Kidney epithelial cell (primary cell): ENCODE data around the gene LIX1L. TPM values are rescaled to one million over a fixed set of nuclear protein-coding genes. Genes with fewer than 3 reads are reported as not detected.

Source experiments
- DNase-seq: peaks from one replicate; pipeline ENCODE4 v3.0.0-alpha.2; 2010; ENCODE audit warnings: low read depth
- H3K27me3 ChIP-seq: 2 replicates; pipeline ENCODE4 v1.6.0; 2011; ENCODE audit warnings: low read length; ENCODE audit not compliant: control insufficient read depth, insufficient read depth
- H3K36me3 ChIP-seq: 2 replicates; pipeline ENCODE4 v1.5.1; 2011; ENCODE audit warnings: low read length; ENCODE audit not compliant: control insufficient read depth, insufficient read depth
- H3K4me3 ChIP-seq: 2 replicates; pipeline ENCODE4 v1.5.1; 2011; ENCODE audit warnings: low read depth, mild to moderate bottlenecking, control low read depth, low read length
- total RNA-seq: library from RNA; depleted of rRNA; stranded (reverse); fragments of >200 nt; gene quantifications from 2 replicates; pipeline ENCODE4 v1.2.3, GENCODE V29; 2015
- TF ChIP-seq, protein P1 (sequence below): IDR thresholded peaks from 2 replicates; pipeline ENCODE4 v1.5.1; 2011; ENCODE audit warnings: mild to moderate bottlenecking, moderate library complexity, low read length, control low read depth, inconsistent platforms; ENCODE audit not compliant: insufficient read depth, poor library complexity, severe bottlenecking

The LIX1L gene
- total RNA-seq, 1 donor from 2014 or later = 23.2 TPM

DNA sequence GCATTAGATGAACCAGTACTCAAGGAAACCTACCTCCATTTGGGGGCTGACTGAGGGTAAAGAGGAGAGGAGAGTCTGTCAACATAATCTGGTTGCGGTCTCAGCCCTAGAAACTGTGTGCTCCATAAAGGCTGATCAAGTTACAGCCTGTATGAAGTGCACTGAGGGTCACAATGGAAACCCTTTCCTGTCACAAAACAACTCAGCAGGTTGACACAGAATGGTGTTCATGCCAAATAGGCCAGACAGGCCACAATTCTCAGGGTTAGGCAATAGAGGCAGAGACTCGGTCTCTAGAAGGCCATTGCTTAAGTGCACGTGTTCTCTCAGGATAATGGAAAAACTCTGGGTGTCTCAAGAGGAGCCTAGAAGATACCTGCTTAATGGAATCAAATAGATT, 68.1 kb downstream of the LIX1L start:
- no peak for DNase-seq
- TF ChIP-seq, protein P1, sequence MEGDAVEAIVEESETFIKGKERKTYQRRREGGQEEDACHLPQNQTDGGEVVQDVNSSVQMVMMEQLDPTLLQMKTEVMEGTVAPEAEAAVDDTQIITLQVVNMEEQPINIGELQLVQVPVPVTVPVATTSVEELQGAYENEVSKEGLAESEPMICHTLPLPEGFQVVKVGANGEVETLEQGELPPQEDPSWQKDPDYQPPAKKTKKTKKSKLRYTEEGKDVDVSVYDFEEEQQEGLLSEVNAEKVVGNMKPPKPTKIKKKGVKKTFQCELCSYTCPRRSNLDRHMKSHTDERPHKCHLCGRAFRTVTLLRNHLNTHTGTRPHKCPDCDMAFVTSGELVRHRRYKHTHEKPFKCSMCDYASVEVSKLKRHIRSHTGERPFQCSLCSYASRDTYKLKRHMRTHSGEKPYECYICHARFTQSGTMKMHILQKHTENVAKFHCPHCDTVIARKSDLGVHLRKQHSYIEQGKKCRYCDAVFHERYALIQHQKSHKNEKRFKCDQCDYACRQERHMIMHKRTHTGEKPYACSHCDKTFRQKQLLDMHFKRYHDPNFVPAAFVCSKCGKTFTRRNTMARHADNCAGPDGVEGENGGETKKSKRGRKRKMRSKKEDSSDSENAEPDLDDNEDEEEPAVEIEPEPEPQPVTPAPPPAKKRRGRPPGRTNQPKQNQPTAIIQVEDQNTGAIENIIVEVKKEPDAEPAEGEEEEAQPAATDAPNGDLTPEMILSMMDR = no peak
- Histone ChIP-seq H3K27me3 (peaks cover 5% of the 10 kb centered on the region), H3K4me3 (no peak overlapping the region), H3K36me3 (no peaks in the 10 kb centered on the region)

DNA sequence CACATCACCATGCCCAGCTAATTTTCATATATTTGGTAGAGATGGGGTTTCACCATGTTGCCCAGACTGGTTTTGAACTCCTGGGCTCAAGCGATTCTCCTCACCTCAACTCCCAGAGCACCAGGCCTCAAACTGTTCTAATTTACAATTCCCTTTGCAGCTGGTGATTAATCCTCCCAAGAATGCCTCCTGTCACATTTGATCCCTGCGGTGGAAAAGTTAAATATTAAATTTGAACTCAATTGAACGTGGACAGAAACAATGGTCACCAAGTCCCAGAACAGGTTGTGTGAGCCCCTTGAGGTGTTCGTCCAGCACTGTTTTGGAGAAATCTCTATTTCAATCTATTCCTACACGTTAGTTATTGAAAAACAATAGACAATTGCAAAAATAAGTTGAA, 70.2 kb downstream of the LIX1L start:
- no peaks in the 10 kb centered on the region for H3K36me3 ChIP-seq
- peaks cover 7% of the 10 kb centered on the region for H3K27me3 ChIP-seq
- TF ChIP-seq, protein P1 = no peak
- peak; percentile 69 for DNase-seq
- H3K4me3 ChIP-seq = no peak overlapping the region

DNA sequence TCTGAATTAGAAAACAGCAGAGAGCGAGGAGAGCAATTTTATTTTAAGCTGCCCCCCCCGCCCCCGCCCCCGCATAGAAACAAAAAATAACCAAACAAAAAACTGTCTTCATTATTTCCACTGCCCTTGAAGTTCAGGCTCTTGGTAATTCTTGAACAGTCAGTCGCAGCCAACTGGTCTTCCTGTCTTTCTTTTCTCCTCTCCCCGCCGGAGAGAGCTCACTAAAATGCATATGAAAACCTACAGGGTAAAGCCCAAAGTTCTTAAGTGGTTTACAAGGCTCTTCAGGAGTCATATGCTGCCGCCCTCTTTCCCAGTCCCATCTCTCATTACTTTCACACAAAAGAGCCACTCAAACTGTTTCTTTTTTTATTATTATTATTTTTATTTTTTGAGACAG, 71.0 kb downstream of the LIX1L start:
- H3K27me3 ChIP-seq = peaks cover 7% of the 10 kb centered on the region
- no peak overlapping the region for H3K4me3 ChIP-seq
- DNase-seq = no peak
- TF ChIP-seq, protein P1 = no peak
- H3K36me3 ChIP-seq = no peaks in the 10 kb centered on the region

DNA sequence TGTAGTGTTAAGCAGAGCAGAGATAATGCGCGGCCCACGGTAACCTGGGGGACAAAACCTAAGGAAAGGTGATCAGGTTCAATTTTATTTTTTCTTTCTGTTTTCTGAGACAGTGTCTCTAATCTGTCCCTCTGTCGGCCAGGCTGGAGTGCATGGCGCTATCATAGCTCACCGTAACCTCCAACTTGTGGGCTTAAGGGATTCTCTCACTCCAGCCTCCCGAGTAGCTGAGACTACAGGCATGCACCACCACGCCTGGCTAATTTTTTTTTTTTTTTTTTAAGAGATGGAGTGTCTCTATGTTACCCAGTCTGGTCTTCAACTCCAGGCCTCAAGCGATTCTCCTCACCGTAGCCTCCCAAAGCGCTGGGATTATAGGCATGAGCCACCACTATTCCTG, 71.4 kb downstream of the LIX1L start:
- TF ChIP-seq, protein P1 = no peak
- no peak for DNase-seq
- no peaks in the 10 kb centered on the region for H3K36me3 ChIP-seq
- H3K27me3 ChIP-seq = peaks cover 7% of the 10 kb centered on the region
- H3K4me3 ChIP-seq = peak overlapping the region; percentile 38

DNA sequence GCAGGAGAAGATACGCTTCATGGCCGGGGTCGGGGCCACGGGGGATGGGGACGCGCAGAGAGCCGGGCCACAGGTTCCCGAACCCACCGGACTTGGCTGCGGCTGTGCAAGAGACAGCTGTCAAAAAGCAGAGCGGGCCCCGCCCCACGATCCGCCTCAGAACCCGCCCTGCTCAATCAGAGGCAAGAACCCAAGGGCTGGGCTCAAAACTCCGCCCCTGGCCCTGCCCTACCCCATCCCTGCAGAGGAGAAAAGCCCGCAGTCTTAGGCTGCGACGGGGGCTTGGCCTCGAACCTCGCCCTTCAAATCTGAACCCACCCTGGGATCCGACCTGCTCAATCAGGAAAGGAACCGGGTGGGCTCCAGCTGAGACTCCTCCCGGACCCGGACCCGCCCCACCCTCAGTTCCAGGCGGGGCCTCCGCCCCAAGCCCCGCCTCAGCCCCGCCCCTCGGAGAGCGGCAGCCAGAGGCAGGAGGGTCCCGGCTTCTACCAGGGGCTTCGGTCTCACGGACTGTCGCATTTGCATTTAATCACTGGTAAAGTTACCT, 72.0 kb downstream of the LIX1L start, which contains the start of gene ANKRD35:
ANKRD35 (minus strand) TSS at position 129 of the 550 bp plus-strand sequence; CDS start at position 21, 108 bp downstream.
- TF ChIP-seq, protein P1 = no peak
- Histone ChIP-seq H3K36me3 (no peaks in the 10 kb centered on the region), H3K27me3 (peaks cover 7% of the 10 kb centered on the region), H3K4me3 (peak within 1 kb of the TSS; percentile 38)
- peak; percentile 38 for DNase-seq

DNA sequence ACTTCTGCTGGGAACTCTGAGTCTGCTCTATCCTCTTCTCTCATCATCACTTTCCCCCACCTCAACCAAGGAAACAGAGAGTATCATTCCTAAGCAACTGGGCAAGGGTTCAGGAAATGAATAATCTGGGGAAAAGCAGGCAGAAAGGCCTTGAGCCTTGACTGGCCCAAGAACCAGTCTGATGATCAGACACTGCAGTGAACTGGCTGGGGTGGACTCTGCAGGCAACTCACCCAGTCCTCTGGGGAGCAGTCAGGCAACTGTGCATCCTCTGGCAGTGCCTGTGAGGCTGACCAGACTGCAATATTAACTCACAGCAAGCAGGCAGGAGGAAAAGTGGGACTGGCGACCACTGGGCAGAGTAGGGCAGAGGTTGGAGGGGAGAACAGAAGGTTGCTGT, 73.1 kb downstream of the LIX1L start:
- no peak overlapping the region for H3K4me3 ChIP-seq
- H3K36me3 ChIP-seq = no peaks in the 10 kb centered on the region
- peaks cover 7% of the 10 kb centered on the region for H3K27me3 ChIP-seq
- TF ChIP-seq, protein P1 = no peak
- DNase-seq = no peak
